ENCODE results near the gene TDRD12. TPM values are rescaled to one million over a fixed set of nuclear protein-coding genes. Genes with fewer than 3 reads are reported as not detected.

TDRD12 gene
- total and polyA plus RNA-seq, 4 donors = under 0.01 to 0.23 (median 0.02) TPM; not detected in 1

DNA sequence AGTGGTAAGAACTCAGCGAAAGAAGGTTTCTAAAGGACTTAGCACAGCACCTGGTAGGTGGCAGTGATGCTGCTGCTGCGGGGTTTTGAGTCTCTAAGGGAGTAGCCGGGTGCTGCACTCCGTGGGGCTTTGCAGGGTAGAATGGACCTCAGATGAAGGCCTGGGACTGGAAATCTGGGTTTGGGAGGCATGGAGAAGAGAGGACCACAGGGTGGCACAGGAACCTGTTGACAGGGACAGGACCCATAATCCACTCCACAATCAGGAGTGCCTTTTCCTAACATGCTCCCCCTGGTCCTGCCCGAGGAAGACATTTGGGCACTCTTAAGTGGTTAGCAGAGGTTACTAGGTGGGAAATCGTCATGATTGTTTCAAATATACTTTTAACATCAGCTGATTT, 29.8 kb downstream of the TDRD12 start:
- no peaks in the 10 kb centered on the region for H3K9me3 ChIP-seq (ENCODE audit: control insufficient read depth in 4 of 4, low read length in 3 of 4)
- TF ChIP-seq SP1 (IDR thresholded peaks at IDR 0.05) = no peak
- TF ChIP-seq, protein P1, sequence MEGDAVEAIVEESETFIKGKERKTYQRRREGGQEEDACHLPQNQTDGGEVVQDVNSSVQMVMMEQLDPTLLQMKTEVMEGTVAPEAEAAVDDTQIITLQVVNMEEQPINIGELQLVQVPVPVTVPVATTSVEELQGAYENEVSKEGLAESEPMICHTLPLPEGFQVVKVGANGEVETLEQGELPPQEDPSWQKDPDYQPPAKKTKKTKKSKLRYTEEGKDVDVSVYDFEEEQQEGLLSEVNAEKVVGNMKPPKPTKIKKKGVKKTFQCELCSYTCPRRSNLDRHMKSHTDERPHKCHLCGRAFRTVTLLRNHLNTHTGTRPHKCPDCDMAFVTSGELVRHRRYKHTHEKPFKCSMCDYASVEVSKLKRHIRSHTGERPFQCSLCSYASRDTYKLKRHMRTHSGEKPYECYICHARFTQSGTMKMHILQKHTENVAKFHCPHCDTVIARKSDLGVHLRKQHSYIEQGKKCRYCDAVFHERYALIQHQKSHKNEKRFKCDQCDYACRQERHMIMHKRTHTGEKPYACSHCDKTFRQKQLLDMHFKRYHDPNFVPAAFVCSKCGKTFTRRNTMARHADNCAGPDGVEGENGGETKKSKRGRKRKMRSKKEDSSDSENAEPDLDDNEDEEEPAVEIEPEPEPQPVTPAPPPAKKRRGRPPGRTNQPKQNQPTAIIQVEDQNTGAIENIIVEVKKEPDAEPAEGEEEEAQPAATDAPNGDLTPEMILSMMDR (IDR thresholded peaks at IDR 0.05; ENCODE audit: low read depth, low read length, missing input control) = no peak
- TF ChIP-seq EGR1 (IDR thresholded peaks at IDR 0.05; ENCODE audit: low read depth in 2 of 2) = no peak
- TF ChIP-seq FOXA1 (IDR thresholded peaks at IDR 0.05) = no peak
- no peak for TF ChIP-seq GABPA (IDR thresholded peaks at IDR 0.05 in 1 of 2, conservative IDR thresholded peaks at IDR 0.05 in 1 of 2)
- TF ChIP-seq, protein P2, sequence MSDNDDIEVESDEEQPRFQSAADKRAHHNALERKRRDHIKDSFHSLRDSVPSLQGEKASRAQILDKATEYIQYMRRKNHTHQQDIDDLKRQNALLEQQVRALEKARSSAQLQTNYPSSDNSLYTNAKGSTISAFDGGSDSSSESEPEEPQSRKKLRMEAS (IDR thresholded peaks at IDR 0.05) = no peak
- 71% methylated on average over 6 of the region's 6 CpGs for WGBS
- no peaks in the 10 kb centered on the region for H3K36me3 ChIP-seq (ENCODE audit: control insufficient read depth in 4 of 4, insufficient read depth in 3 of 4, low read depth in 1 of 4, low read length in 3 of 4)
- DNase-seq (ENCODE audit: low spot score) = no peak
- H3K4me1 ChIP-seq (ENCODE audit: control insufficient read depth in 4 of 4, insufficient read depth in 4 of 4, low read length in 3 of 4) = no peaks in the 10 kb centered on the region
- no peak overlapping the region for H3K4me3 ChIP-seq (ENCODE audit: low read depth in 1 of 3, low read length in 3 of 3)
- H3K27me3 ChIP-seq (ENCODE audit: control insufficient read depth in 4 of 4, insufficient read depth in 4 of 4, low read length in 3 of 4) = peaks cover 0 to 2% (median 0%) of the 10 kb centered on the region in 4 donors
- no peak overlapping the region for H3K27ac ChIP-seq (ENCODE audit: low read depth in 1 of 2, low read length in 2 of 2)
- H3K9ac ChIP-seq (ENCODE audit: low read depth in 1 of 2, low read length in 2 of 2) = no peak overlapping the region

DNA sequence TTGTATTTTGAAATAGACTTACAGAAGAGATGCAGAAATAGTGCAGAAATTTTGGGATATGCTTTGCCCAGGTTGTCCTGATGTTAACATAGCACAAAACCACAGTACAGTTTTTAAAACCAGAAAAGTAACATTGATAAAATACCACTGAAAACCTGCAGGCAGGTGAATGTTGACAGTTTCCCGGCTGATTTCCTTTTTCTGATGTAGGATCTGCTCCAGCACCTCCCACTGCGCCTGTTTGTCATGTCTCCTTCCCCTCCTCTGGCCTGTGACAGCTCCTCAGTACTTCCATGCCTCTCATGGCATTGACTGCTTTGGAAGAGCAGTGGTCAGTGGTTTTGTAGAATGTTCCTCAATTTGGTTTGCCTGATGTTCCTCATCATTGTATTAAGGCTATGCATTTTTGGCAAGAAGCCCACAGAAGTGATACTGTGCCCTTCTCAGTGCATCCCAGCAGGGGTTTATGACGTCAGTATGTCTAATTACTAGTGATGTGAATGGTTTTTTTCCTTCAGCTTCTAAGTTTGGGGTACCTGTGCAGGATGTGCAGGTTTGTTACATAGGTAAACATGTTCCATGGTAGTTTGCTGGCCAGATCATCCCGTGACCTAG, 31.0 kb downstream of the TDRD12 start:
- no peak overlapping the region for H3K4me3 ChIP-seq (ENCODE audit: low read depth in 1 of 3, low read length in 3 of 3)
- no peak overlapping the region for H3K9ac ChIP-seq (ENCODE audit: low read depth in 1 of 2, low read length in 2 of 2)
- no peaks in the 10 kb centered on the region for H3K4me1 ChIP-seq (ENCODE audit: control insufficient read depth in 4 of 4, insufficient read depth in 4 of 4, low read length in 3 of 4)
- H3K36me3 ChIP-seq (ENCODE audit: control insufficient read depth in 4 of 4, insufficient read depth in 3 of 4, low read depth in 1 of 4, low read length in 3 of 4) = no peaks in the 10 kb centered on the region
- H3K27ac ChIP-seq (ENCODE audit: low read depth in 1 of 2, low read length in 2 of 2) = no peak overlapping the region
- DNase-seq (ENCODE audit: low spot score) = no peak
- no peaks in the 10 kb centered on the region for H3K9me3 ChIP-seq (ENCODE audit: control insufficient read depth in 4 of 4, low read length in 3 of 4)
- 55% methylated on average over 4 of the region's 4 CpGs for WGBS
- TF ChIP-seq HNF4A (conservative IDR thresholded peaks at IDR 0.05) (no peak), RAD21 (IDR thresholded peaks at IDR 0.05) (no peak), SP1 (IDR thresholded peaks at IDR 0.05) (no peak), NR2F2 (IDR thresholded peaks at IDR 0.05) (no peak), EGR1 (IDR thresholded peaks at IDR 0.05; ENCODE audit: low read depth in 2 of 2) (no peak), JUND (IDR thresholded peaks at IDR 0.05) (no peak), YY1 (IDR thresholded peaks at IDR 0.05) (no peak), TAF1 (conservative IDR thresholded peaks at IDR 0.05) (no peak)
- TF ChIP-seq, protein P3, sequence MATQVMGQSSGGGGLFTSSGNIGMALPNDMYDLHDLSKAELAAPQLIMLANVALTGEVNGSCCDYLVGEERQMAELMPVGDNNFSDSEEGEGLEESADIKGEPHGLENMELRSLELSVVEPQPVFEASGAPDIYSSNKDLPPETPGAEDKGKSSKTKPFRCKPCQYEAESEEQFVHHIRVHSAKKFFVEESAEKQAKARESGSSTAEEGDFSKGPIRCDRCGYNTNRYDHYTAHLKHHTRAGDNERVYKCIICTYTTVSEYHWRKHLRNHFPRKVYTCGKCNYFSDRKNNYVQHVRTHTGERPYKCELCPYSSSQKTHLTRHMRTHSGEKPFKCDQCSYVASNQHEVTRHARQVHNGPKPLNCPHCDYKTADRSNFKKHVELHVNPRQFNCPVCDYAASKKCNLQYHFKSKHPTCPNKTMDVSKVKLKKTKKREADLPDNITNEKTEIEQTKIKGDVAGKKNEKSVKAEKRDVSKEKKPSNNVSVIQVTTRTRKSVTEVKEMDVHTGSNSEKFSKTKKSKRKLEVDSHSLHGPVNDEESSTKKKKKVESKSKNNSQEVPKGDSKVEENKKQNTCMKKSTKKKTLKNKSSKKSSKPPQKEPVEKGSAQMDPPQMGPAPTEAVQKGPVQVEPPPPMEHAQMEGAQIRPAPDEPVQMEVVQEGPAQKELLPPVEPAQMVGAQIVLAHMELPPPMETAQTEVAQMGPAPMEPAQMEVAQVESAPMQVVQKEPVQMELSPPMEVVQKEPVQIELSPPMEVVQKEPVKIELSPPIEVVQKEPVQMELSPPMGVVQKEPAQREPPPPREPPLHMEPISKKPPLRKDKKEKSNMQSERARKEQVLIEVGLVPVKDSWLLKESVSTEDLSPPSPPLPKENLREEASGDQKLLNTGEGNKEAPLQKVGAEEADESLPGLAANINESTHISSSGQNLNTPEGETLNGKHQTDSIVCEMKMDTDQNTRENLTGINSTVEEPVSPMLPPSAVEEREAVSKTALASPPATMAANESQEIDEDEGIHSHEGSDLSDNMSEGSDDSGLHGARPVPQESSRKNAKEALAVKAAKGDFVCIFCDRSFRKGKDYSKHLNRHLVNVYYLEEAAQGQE (IDR thresholded peaks at IDR 0.05) = no peak
- TF ChIP-seq, protein P4, sequence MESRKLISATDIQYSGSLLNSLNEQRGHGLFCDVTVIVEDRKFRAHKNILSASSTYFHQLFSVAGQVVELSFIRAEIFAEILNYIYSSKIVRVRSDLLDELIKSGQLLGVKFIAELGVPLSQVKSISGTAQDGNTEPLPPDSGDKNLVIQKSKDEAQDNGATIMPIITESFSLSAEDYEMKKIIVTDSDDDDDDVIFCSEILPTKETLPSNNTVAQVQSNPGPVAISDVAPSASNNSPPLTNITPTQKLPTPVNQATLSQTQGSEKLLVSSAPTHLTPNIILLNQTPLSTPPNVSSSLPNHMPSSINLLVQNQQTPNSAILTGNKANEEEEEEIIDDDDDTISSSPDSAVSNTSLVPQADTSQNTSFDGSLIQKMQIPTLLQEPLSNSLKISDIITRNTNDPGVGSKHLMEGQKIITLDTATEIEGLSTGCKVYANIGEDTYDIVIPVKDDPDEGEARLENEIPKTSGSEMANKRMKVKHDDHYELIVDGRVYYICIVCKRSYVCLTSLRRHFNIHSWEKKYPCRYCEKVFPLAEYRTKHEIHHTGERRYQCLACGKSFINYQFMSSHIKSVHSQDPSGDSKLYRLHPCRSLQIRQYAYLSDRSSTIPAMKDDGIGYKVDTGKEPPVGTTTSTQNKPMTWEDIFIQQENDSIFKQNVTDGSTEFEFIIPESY (IDR thresholded peaks at IDR 0.05) = no peak
- TF ChIP-seq, protein P1 (IDR thresholded peaks at IDR 0.05; ENCODE audit: low read depth, low read length, missing input control) = no peak
- peaks cover 0 to 5% (median 0%) of the 10 kb centered on the region in 4 donors for H3K27me3 ChIP-seq (ENCODE audit: control insufficient read depth in 4 of 4, insufficient read depth in 4 of 4, low read length in 3 of 4)

Measured in liver (tissue), 9 donors.